Measurements from ENCODE around the gene LAYN.

LAYN gene

GRCh38 chr11:111531687-111532364, 8.7 kb upstream of the LAYN start:
- DNase-seq, result no peak

- no peak for DNase-seq
Measured at GRCh38 chr11:111532365-111532709, 8.2 kb upstream of the LAYN start.

- no peak for DNase-seq
Measured at GRCh38 chr11:111535281-111535680, 5.2 kb upstream of the LAYN start.

GRCh38 chr11:111537336-111537860, 3.1 kb upstream of the LAYN start:
- DNase-seq, result no peak

GRCh38 chr11:111538407-111539114, 2.0 kb upstream of the LAYN start:
- no peak for DNase-seq

- DNase-seq, result no peak
Measured at GRCh38 chr11:111539426-111540113, 950 bp upstream of the LAYN start.

GRCh38 chr11:111540937-111541253, 375 bp downstream of the LAYN start:
- DNase-seq, result peak in 1 of 2 experiments; percentile 57

GRCh38 chr11:111541254-111542061, 938 bp downstream of the LAYN start:
- DNase-seq, result peak in 1 of 2 experiments; percentile 42

GRCh38 chr11:111542606-111543275, 2.2 kb downstream of the LAYN start:
- no peak for DNase-seq

GRCh38 chr11:111548525-111548924, 8.0 kb downstream of the LAYN start:
- DNase-seq, result no peak

- DNase-seq, result peak; percentile 62 to 73
Measured at GRCh38 chr11:111549196-111549868, 8.8 kb downstream of the LAYN start.

GRCh38 chr11:111549869-111550203, 9.3 kb downstream of the LAYN start:
- DNase-seq, result no peak

- DNase-seq, result no peak
Measured at GRCh38 chr11:111550258-111550657, 9.7 kb downstream of the LAYN start.

GRCh38 chr11:111554532-111554931, 14.0 kb downstream of the LAYN start:
- DNase-seq, result no peak

GRCh38 chr11:111555255-111555654, 14.7 kb downstream of the LAYN start:
- peak; percentile 96 to 98 for DNase-seq

- no peak for DNase-seq
Measured at GRCh38 chr11:111557425-111558111, 17.0 kb downstream of the LAYN start.

- DNase-seq, result no peak
Measured at GRCh38 chr11:111559800-111560464, 19.4 kb downstream of the LAYN start.

GRCh38 chr11:111560800-111561199, 20.3 kb downstream of the LAYN start:
- no peak for DNase-seq

- no peak for DNase-seq
Measured at GRCh38 chr11:111561306-111561705, 20.8 kb downstream of the LAYN start.

- peak in 1 of 2 experiments; percentile 56 for DNase-seq
Measured at GRCh38 chr11:111561791-111562325, 21.3 kb downstream of the LAYN start.
